HG02840 (cell line): ENCODE measurements around the gene CD6.

ENCODE experiments used
- ATAC-seq: cut with Tn5 transposase; IDR thresholded peaks from one replicate; pipeline ENCODE4 v1.9.1; 2021; ENCODE audit warnings: mild to moderate bottlenecking, moderate library complexity, moderate number of reproducible peaks; ENCODE audit not compliant: unreplicated experiment, low FRiP score

Gene CD6

GRCh38 chr11:60934790-60935605 lies 36.5 kb upstream of the CD6 start:
- ATAC-seq: no peak

DNA sequence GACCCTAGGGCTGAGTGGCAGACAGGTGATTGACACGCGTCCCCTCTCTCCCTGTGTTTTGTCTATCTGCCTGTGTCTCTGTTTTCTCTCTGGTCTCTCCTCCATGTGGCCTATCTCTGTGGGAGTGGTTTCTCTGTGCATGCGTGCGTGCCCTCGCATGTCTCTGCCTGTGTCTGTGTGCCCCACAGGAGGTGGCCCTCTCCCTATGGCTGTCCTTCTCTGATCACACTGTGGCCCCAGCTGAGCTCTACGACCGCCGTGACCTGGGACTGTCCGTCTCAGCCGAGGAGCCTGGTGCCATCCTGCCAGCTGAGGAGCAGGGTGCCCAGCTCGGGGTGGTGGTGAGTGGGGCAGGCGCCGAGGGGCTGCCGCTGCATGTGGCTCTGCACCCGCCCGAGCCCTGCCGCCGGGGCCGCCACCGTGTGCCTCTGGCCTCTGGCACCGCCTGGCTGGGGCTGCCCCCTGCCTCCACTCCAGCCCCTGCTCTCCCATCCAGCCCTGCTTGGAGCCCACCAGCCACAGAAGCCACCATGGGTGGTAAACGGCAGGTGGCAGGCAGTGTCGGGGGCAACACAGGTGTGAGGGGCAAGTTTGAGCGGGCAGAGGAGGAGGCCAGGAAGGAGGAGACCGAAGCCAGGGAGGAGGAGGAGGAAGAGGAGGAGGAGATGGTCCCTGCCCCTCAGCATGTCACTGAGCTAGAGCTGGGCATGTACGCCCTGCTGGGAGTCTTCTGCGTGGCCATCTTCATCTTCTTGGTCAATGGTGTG lies 35.6 kb upstream of the CD6 start:
- ATAC-seq: no peak

DNA sequence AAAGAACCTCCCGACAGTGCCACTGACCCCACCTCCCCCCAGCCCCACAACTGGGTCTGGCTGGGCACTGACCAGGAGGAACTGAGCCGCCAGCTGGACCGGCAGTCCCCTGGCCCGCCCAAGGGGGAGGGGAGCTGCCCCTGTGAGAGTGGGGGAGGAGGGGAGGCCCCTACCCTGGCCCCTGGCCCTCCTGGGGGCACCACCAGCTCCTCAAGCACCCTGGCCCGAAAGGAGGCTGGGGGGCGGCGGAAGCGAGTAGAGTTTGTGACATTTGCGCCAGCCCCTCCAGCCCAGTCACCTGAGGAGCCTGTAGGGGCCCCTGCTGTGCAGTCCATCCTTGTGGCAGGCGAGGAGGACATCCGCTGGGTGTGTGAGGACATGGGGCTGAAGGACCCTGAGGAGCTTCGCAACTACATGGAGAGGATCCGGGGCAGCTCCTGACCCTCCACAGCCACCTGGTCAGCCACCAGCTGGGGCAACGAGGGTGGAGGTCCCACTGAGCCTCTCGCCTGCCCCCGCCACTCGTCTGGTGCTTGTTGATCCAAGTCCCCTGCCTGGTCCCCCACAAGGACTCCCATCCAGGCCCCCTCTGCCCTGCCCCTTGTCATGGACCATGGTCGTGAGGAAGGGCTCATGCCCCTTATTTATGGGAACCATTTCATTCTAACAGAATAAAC lies 34.9 kb upstream of the CD6 start:
- no peak for ATAC-seq

DNA sequence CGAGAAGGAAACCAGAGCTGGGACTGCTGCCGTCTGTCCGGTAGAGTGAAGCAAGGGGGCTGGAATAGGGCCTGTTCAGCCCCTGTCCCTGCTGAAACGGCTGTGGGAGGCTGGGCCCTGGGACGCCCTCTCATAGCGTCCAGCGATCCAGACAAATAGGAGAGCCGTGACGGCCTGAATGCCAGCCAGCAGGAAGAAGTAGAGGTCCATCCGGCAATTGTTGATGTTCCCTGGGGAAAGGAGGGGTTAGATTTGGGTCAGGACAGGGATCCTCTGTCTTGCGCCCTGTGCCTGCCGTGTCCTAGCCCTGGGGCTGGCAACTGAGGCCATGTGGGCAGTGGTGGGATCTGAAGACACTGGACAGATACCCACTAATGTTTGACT lies 34.3 kb upstream of the CD6 start:
- no peak for ATAC-seq

DNA sequence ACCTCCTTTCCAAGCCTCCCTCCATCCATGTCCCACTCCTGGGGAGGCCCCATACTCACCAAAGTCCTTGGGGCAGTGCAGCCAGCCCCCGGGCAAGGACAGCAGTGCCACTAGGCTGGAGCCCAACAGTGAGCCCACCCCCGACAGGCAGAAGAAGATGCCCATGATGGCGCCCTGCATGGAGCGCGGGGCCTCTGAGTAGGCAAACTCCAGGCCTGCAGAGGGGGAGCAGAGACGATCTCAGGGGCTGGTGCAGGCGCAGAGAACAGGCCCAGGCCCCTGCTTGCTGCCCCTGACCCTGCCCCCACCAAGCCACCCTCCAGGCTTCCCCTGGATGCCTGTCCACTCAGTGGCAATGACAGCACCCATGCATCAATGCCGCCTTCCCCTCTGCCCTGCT lies 33.7 kb upstream of the CD6 start:
- no peak for ATAC-seq

- no peak for ATAC-seq
Observed at GRCh38 chr11:60938500-60938899, 33.0 kb upstream of the CD6 start.

- no peak for ATAC-seq
Observed at GRCh38 chr11:60939301-60939700, 32.2 kb upstream of the CD6 start.

GRCh38 chr11:60939855-60940254 lies 31.6 kb upstream of the CD6 start:
- ATAC-seq: no peak

DNA sequence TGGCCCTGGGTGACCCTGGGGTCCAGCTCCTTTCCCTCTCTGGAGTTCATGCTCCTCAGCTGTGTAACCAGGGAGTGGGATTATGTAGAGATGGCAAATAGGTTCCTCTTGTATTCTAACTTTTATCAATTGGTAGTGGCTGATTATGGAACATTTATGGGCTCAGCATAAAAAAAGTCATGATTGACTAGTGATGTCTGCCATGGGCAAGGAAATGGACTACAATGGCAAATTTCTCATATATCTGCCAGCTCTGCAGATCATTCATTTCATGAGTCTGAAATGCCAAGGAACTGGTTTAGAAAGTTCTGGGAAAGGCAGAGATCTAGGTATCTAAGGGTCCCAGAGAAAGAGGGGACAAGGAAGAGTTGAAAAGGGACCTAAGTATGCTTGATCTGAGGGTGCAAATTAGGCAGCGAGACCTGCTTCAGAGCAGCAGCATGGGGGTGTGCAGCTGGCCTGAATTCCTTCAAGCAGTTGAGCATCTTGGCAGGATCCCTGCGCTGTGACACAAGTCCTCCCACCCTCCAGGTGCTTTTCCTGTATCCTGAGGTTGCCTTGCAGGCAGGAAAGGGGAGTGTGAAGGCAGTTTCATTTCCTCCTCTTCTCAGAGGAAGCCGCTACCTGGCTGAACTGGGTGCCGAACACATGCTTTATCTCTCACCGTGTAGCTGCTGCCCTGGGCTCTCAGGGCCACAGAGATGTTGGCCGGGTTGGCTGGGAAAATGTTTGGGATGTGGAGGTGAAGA lies 29.9 kb upstream of the CD6 start:
- ATAC-seq: no peak

DNA sequence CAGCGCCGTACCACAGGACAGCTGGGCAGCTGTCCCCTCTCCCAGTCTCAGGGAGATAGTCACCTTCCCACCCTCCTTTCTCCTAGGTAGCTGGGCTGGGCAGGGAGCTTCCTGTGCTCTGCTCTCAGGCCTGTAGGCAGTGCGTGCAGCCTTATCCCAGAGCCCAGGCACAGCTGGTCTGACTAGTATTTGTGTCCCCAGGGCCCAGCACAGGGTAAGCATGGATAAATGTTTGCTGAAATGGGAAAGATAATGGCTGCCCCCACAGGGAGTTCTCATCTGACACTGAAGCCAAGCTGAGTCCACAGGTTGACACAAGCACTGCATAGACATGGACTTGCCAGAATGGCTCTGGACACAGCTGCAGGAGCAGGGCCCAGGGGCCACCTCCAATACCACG lies 29.3 kb upstream of the CD6 start:
- no peak for ATAC-seq

DNA sequence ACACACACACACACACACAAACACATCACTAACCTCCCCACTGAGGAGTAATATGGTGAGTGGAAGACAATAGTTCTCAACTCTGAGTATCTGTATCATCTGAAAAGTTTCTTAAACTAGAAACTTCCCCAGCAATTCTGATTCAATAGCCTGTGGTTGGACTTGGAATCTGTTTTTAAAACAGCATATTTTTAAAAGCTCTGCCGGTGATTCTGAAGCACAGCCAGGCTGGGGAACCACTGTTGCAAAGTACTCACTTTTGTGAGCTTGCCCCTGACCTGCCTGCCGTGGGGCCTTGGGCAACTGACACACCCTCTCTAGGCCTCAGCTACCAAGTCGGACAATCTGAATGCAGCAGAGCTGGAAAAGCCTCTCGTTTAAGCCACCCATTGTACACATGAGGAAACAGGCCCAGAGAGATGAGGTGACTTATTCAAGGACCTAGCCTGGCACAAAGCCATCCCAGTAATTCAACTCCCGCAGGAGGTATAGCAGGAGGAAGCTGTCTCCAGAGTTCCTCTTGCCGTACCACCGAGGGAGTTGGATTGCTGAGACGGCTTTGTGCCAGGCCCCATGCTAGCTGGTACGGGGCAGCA lies 28.4 kb upstream of the CD6 start:
- ATAC-seq: no peak

- ATAC-seq: no peak
Observed at GRCh38 chr11:60944490-60945294, 26.8 kb upstream of the CD6 start.

DNA sequence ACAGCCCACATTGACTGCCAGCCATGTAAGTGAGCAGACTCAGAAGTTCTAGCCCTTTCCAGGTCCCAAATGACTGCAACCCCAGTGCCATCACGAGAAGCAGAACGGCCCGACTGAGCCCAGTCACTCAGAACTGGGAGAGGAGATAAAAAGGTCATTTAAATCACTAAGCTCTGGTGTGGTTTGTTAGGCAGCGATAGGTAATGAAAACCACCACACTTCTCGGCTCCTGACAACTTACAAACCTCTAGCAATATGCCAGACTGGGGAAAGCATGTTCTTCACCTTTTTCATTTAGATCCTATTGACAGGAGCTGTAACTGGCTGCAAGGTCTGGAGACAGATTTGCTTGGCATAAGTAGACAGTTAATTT lies 26.2 kb upstream of the CD6 start:
- ATAC-seq: no peak

- ATAC-seq: no peak
Observed at GRCh38 chr11:60946601-60947264, 24.7 kb upstream of the CD6 start.

GRCh38 chr11:60947700-60948099 lies 23.8 kb upstream of the CD6 start:
- no peak for ATAC-seq

DNA sequence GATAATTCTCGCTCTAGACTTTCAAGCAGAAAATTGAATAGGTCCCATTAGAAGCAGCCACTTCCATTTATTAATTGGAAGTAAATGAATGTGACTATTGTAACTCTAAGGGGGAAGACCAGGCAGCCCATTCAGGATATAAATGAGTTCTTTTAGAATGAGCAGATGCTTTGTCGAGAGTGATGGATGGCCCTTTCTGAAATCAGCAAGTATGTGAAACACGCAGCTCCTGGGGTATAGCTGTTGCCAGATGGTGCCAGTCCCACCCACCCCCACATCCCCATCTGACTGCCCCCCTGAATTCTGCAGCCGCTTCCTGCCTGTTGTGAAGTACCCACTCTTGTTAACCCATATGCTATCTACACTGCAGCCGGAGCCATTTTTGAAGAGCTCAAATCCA lies 23.2 kb upstream of the CD6 start:
- no peak for ATAC-seq

DNA sequence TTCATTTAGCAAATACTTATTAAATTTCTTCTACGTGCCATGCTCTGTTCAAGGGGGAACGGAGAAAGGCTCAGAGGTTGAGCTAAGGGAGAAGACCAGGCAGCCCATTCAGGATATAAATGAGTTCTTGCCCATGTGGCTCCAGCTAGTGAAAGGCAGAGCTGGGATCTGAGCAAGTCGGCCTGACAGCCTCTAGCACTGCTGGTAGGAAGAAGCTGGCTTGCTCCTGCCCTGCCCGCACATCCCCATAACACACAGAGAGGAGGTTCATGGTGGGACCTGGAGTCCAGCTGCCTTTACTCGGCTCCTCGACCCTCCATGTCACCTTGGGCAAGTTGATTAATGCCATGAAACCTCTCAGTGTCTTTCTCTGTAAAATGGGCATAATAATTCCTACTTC lies 21.5 kb upstream of the CD6 start:
- ATAC-seq: no peak

DNA sequence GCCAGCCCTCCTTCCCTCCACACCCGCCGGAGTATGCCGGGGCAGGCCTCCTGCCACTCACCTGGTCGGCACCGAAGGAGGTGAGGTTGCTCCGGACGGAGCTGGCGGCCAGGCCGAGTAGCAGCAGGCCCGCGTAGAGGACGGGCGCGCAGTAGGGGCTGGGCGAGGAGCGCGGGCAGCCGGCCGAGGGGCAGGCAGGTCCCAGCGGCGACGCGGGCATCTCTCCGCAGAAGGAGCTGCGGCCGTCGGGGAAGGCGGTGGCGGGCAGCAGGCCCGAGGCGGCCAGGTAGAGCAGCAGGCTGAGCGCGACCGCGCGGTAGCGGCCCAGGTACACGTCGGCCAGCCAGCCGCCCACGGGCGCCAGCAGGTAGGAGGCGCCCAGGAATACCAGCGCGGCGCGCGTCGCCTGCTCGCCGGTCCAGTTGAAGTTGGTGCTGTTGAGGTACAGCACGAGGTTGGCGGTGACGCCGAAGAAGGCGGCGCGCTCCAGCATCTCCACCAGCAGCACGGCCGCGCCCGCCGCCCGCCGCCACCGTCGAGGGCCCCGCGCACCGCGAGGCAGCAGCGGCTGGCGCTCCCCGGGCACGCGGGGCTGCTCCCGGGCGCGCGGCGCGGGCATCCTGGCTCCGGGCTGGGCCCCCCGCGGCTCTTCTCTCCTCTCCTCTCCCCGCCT lies 20.4 kb upstream of the CD6 start:
- ATAC-seq: no peak

DNA sequence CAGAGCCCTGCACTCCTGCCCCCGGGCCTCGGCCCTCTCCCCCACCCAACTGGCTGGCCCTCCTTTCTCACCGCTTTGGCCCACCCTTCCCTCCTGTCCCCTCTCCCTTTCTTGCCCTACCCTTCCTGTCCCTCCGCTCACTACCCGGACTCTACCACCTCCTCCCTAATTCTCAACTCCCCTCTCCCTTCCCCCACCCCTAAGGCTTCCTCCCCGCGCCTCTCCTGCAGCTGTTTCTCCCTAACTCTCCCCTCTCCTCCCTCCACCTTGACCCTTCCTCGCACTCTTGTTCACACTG lies 19.9 kb upstream of the CD6 start:
- no peak for ATAC-seq
